ENCODE data around the gene CDHR2.

The CDHR2 gene

GRCh38 chr5:176545737-176546509 is 3.2 kb upstream of the CDHR2 start:
- H3K4me1 ChIP-seq (ENCODE audit: low read length): peaks cover 20% of the 10 kb centered on the region
- no peak overlapping the region for H2AFZ ChIP-seq (ENCODE audit: low read length)
- no peaks in the 10 kb centered on the region for H3K27me3 ChIP-seq (replicated peaks; ENCODE audit: insufficient read depth, low read length)
- H4K20me1 ChIP-seq (ENCODE audit: insufficient read depth, low read length): no peaks in the 10 kb centered on the region
- H3K4me2 ChIP-seq (ENCODE audit: low read depth, low read length): no peak overlapping the region
- DNase-seq: no peak
- TF ChIP-seq EZH2phosphoT487 (IDR thresholded peaks at IDR 0.05; ENCODE audit: low read length) (no peak), EZH2 (optimal IDR thresholded peaks at IDR 0.05; ENCODE audit: low read depth, low read length) (no peak)
- TF ChIP-seq, protein P1, sequence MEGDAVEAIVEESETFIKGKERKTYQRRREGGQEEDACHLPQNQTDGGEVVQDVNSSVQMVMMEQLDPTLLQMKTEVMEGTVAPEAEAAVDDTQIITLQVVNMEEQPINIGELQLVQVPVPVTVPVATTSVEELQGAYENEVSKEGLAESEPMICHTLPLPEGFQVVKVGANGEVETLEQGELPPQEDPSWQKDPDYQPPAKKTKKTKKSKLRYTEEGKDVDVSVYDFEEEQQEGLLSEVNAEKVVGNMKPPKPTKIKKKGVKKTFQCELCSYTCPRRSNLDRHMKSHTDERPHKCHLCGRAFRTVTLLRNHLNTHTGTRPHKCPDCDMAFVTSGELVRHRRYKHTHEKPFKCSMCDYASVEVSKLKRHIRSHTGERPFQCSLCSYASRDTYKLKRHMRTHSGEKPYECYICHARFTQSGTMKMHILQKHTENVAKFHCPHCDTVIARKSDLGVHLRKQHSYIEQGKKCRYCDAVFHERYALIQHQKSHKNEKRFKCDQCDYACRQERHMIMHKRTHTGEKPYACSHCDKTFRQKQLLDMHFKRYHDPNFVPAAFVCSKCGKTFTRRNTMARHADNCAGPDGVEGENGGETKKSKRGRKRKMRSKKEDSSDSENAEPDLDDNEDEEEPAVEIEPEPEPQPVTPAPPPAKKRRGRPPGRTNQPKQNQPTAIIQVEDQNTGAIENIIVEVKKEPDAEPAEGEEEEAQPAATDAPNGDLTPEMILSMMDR (IDR thresholded peaks at IDR 0.05; ENCODE audit: low read length): no peak
- H3K36me3 ChIP-seq (replicated peaks; ENCODE audit: insufficient read depth, low read length): no peaks in the 10 kb centered on the region
- H3K9ac ChIP-seq (ENCODE audit: low read length): no peak overlapping the region
- H3K9me3 ChIP-seq (replicated peaks; ENCODE audit: insufficient read depth, low read length): no peaks in the 10 kb centered on the region
- no peak overlapping the region for H3K4me3 ChIP-seq (ENCODE audit: low read length)
- 0 out of 2 replicates have a peak, but pooled peaks cover 2% of the 10 kb centered on the region for H3K79me2 ChIP-seq (ENCODE audit: low read length)
- peaks cover 22% of the 10 kb centered on the region for H3F3A ChIP-seq (ENCODE audit: insufficient read depth, low read length)
- H3K27ac ChIP-seq (ENCODE audit: low read length): no peak overlapping the region
- H3K9me2 ChIP-seq (replicated peaks; ENCODE audit: insufficient read depth, low read length): no peaks in the 10 kb centered on the region

DNA sequence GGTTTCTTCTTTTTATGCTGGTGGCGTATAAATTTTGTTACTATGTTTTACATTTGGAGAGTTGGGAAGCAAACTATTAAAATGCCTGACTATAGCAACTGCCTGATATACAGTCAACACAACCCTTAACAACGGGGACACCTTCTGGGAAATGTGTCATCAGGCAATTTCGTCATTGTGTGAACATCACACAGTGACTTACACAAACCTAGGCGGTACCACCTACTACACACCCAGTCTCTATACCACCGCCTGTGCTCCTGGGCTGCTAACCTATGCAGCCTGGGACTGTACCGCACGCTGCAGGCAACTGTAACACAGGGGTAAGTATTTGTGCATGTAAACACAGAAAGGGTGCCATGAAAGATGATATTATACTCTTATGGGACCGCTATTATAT is 1.3 kb upstream of the CDHR2 start:
- Histone ChIP-seq H3K4me3 (ENCODE audit: low read length) (no peak overlapping the region), H3K9me2 (replicated peaks; ENCODE audit: insufficient read depth, low read length) (no peaks in the 10 kb centered on the region), H3K4me1 (ENCODE audit: low read length) (peaks cover 3% of the 10 kb centered on the region; the same call in 1 of the 2 replicates), H3K27me3 (replicated peaks; ENCODE audit: insufficient read depth, low read length) (no peaks in the 10 kb centered on the region), H3K36me3 (replicated peaks; ENCODE audit: insufficient read depth, low read length) (no peaks in the 10 kb centered on the region), H3K9ac (ENCODE audit: low read length) (no peak overlapping the region), H3K79me2 (ENCODE audit: low read length) (0 out of 2 replicates have a peak, but pooled peaks cover 2% of the 10 kb centered on the region), H3K9me3 (replicated peaks; ENCODE audit: insufficient read depth, low read length) (no peaks in the 10 kb centered on the region), H3K27ac (ENCODE audit: low read length) (no peak overlapping the region), H4K20me1 (ENCODE audit: insufficient read depth, low read length) (no peaks in the 10 kb centered on the region), H3F3A (ENCODE audit: insufficient read depth, low read length) (peaks cover 10% of the 10 kb centered on the region), H3K4me2 (ENCODE audit: low read depth, low read length) (no peak overlapping the region), H2AFZ (ENCODE audit: low read length) (no peak overlapping the region)
- TF ChIP-seq, protein P1 (IDR thresholded peaks at IDR 0.05; ENCODE audit: low read length): no peak
- TF ChIP-seq EZH2 (optimal IDR thresholded peaks at IDR 0.05; ENCODE audit: low read depth, low read length) (no peak), EZH2phosphoT487 (IDR thresholded peaks at IDR 0.05; ENCODE audit: low read length) (no peak)
- DNase-seq: no peak

GRCh38 chr5:176549871-176550270 is 729 bp downstream of the CDHR2 start:
- Histone ChIP-seq H3K27me3 (replicated peaks; ENCODE audit: insufficient read depth, low read length) (peaks cover 8% of the 10 kb centered on the region; the same call in 1 of the 2 replicates), H3K4me1 (ENCODE audit: low read length) (peaks cover 11% of the 10 kb centered on the region; the same call in 1 of the 2 replicates), H3K27ac (ENCODE audit: low read length) (no peak overlapping the region), H3K9me3 (replicated peaks; ENCODE audit: insufficient read depth, low read length) (no peaks in the 10 kb centered on the region), H3K9me2 (replicated peaks; ENCODE audit: insufficient read depth, low read length) (no peaks in the 10 kb centered on the region), H4K20me1 (ENCODE audit: insufficient read depth, low read length) (no peaks in the 10 kb centered on the region), H3K79me2 (ENCODE audit: low read length) (0 out of 2 replicates have a peak, but pooled peaks cover 2% of the 10 kb centered on the region), H3K4me2 (ENCODE audit: low read depth, low read length) (peak overlapping the region; percentile 89; the same call in 1 of the 2 replicates), H3K9ac (ENCODE audit: low read length) (no peak overlapping the region), H2AFZ (ENCODE audit: low read length) (no peak overlapping the region), H3F3A (ENCODE audit: insufficient read depth, low read length) (no peaks in the 10 kb centered on the region), H3K4me3 (ENCODE audit: low read length) (peak overlapping the region; percentile 47), H3K36me3 (replicated peaks; ENCODE audit: insufficient read depth, low read length) (no peaks in the 10 kb centered on the region)
- no peak for TF ChIP-seq EZH2 (optimal IDR thresholded peaks at IDR 0.05; ENCODE audit: low read depth, low read length)
- TF ChIP-seq EZH2phosphoT487 (IDR thresholded peaks at IDR 0.05; ENCODE audit: low read length): no peak
- TF ChIP-seq, protein P1 (IDR thresholded peaks at IDR 0.05; ENCODE audit: low read length): no peak
- no peak for DNase-seq

Data from MM.1S (cell line).